GM12801 (cell line): ENCODE results near the gene TREML1.

Experiments used
- TF ChIP-seq, protein P1 (sequence below): IDR thresholded peaks from one replicate; pipeline ENCODE4 v1.5.1; 2011; ENCODE audit warnings: control low read depth; ENCODE audit not compliant: insufficient read length; ENCODE audit errors: extremely low read depth

The TREML1 gene

DNA sequence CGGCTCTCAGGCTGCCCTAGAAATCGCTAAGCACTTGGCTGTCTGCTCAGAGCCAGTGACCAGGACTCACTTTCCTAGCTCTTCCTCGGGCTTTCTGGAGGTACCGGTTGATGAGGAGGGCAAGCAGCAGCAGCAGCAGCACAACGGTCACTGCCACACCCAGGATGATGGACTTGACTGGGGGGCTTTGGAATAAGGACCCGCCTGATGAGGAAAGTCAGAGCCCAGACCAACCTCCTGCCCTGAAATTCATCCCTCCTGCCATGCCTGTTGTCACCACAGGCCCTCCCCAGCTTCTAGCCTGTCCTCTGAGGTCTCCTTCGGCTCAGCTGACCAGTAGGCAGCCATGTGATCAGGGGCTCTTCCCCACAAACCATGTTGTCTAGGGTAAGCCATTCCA is 30.6 kb upstream of the TREML1 start:
- TF ChIP-seq, protein P1, sequence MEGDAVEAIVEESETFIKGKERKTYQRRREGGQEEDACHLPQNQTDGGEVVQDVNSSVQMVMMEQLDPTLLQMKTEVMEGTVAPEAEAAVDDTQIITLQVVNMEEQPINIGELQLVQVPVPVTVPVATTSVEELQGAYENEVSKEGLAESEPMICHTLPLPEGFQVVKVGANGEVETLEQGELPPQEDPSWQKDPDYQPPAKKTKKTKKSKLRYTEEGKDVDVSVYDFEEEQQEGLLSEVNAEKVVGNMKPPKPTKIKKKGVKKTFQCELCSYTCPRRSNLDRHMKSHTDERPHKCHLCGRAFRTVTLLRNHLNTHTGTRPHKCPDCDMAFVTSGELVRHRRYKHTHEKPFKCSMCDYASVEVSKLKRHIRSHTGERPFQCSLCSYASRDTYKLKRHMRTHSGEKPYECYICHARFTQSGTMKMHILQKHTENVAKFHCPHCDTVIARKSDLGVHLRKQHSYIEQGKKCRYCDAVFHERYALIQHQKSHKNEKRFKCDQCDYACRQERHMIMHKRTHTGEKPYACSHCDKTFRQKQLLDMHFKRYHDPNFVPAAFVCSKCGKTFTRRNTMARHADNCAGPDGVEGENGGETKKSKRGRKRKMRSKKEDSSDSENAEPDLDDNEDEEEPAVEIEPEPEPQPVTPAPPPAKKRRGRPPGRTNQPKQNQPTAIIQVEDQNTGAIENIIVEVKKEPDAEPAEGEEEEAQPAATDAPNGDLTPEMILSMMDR = no peak

DNA sequence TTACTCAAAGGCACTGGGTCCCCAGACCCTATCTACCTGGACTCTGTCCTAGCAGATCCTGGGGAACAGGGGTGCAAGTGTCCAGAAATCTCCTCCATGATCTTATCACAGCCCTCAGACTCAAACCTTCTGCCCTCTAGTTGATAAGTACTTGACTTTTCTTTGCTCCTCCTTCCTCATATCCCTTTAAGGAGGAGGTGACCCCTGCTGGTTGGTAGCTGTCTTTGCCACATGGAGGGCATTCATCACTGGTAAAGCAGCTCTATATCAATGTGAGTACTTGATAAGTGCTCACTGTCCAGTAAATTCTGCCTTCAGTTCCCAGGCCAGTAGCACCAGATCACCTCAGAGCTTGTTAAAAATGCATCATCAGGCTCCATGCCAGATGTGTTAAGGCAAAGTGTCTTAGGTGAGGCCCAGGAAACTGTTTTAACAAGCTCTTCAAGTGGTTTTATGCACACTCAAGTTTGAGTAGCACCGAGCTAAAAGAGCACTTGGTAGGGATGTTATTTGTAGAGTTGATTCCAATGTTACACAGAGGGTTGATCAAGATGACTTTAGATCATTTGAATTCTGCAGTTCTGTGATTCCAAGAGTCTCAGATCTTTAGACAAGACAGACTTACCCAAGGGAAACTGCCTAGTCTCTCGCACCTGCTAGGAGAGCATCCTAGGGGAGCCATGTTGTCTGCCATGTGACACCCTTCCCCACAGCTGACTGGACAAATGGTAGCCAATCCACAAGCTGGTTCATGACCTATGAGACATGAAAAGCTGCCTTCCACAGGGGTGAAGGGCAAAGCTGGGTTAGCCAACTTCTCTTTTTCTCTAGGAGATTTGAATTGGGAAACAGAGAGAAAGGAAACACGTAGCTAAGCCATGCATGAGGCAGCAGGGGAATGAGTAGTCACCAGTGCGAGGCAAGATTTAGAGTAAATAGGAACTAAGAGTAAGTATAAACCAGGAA is 28.2 kb upstream of the TREML1 start:
- TF ChIP-seq, protein P1 = no peak

DNA sequence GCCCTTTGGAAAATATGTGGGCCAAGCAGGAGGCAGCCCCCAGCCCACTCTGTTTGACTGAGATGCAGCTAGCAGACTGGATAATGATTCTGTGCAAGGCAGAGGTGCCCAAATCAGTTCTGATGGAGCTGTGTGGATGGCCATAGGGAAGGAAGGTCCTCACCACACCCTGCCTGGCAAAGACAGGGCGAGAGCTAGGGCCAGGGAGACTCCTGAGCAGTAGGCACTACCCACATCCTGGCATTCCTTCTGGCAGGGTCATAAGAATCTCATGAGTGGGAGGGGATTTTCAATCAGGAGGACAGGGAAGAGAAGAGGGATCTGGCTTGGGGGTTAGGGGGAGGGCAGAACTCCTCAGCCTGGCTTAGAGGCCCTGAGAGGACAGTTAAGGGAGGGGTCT is 27.4 kb upstream of the TREML1 start:
- TF ChIP-seq, protein P1 = no peak

DNA sequence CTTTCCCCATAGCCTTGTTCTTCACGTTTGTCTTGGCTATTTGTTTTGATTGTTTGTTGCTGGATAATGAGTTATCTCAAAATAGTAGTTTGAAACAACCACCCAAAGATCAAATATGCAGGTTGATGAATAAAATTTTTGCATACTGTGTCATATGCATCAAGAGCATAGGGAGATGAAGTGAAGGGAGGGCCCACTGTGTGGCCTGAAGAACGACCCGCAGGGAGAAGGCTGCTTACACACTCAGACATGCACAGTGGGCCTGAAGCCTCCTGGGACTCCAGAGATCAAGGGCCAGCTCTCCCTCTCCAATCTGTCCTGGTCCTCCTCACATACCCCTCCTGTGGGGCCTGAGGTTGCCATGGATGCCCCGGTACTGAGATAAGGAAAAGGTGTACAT is 25.0 kb upstream of the TREML1 start:
- TF ChIP-seq, protein P1 = no peak

DNA sequence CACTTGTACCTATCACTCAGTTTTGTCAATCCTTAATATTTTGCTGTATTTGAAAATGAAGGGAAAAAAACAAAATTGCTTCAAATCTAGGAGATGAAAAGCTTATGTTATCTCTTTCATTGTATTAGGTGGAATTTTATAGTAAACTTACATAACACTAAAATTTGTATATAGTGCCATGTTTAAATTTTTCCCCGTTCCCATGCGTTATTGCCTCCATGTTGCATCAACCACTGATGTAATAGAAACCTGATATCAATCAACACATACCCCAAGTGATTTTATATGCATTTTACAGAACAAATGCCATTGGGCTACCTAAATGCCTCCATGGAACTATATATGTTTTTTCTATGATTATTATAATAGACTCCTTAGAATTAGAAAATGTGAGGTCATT is 23.5 kb upstream of the TREML1 start:
- TF ChIP-seq, protein P1 = no peak

DNA sequence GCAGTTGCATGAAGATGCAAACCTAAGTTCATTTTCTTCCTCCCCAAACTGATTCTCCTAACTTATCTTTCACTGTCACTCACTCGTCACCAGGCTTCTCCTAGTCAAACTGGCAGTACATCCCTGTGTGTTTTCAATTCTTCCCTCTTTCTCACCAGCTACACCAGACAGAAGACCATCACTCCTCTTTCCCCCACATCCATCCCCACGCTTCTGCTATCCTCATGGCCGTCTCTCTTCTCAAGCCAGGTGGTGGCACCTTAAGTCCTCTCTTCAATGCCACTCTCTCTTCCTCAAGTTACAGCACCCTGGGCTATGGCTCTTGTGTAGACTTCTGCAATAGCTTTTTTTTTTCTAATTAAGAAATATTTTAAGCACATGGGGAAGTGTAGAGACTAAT is 23.1 kb upstream of the TREML1 start:
- TF ChIP-seq, protein P1 = no peak

DNA sequence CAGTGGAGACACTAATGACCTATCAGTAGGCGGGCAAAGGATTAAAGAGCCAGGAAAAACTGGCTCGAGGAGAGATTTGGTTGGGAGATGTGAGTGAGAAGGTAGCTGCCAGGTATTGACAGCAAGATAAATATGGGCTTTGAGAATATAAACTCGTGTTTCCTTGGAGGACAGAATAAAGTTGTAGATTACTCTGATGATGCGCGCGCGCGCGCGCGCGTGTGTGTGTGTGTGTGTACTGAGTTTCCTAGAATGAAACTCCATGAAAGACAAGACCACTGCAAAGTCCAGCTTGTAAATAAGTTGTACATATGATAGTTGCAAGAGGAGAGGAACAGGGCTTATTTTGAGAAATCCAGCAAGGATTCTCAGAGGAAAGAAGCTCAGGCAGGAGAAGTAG is 22.0 kb upstream of the TREML1 start:
- TF ChIP-seq, protein P1 = no peak
